B cell (primary cell): ENCODE results near the gene RAC3. TPM values are rescaled to one million over a fixed set of nuclear protein-coding genes. Genes with fewer than 3 reads are reported as not detected.

Experiments
- ATAC-seq: fragments of 200-7000 bp; cut with Tn5 transposase; one replicate; pipeline ENCODE4 v1.10.0; 2021; ENCODE audit warnings: low read depth, mild to moderate bottlenecking, moderate number of reproducible peaks, moderate library complexity
- CTCF ChIA-PET: fragments of 350-600 bp; sonication (Branson Sonifier 250); formaldehyde crosslinking; loops from one replicate; lab custom pipeline; 2021; ENCODE audit warnings: antibody characterized with exemption, inconsistent platforms; lab: Charles Lee
- POLR2A ChIA-PET: fragments of 350-600 bp; sonication (Branson Sonifier 250); formaldehyde crosslinking; loops from one replicate; lab custom pipeline; 2021; ENCODE audit warnings: antibody characterized with exemption; lab: Charles Lee
- DNase-seq: peaks from one replicate; pipeline ENCODE4 v3.0.0; 2013
- H2AFZ ChIP-seq: 2 replicates; pipeline ENCODE4 v1.6.1; 2012; ENCODE audit warnings: mild to moderate bottlenecking, low read depth, low read length; ENCODE audit not compliant: insufficient read depth, poor library complexity, severe bottlenecking
- H3K27ac ChIP-seq, 2 donors: 1 replicate in 1 of 2; 2 replicates in 1 of 2; pipeline ENCODE4 v1.5.1; 2012 to 2013; ENCODE audit warnings: low read length in 2 of 2, mild to moderate bottlenecking in 2 of 2, moderate library complexity in 1 of 2
- H3K27me3 ChIP-seq, 4 experiments: fragments of 200-600 bp in 1 of 4; sonication (generic) in 1 of 4; replicated peaks in 1 of 4; 1 replicate in 2 of 4; 2 replicates in 2 of 4; pipeline versions ENCODE4 v1.6.1 to v1.7.0; 2013 to 2016; ENCODE audit warnings: low read length in 3 of 4, mild to moderate bottlenecking in 2 of 4, mixed read lengths in 1 of 4, moderate library complexity in 1 of 4; ENCODE audit not compliant: insufficient read depth in 4 of 4, control insufficient read depth in 3 of 4; ENCODE audit errors: control extremely low read depth in 1 of 4
- H3K36me3 ChIP-seq, 2 experiments: replicated peaks in 1 of 2; 1 replicate in 1 of 2; 2 replicates in 1 of 2; pipeline versions ENCODE4 v1.6.1 to v1.7.1; 2013; ENCODE audit warnings: low read length in 1 of 2; ENCODE audit not compliant: insufficient read depth in 2 of 2, control insufficient read depth in 1 of 2; ENCODE audit errors: control extremely low read depth in 1 of 2, extremely low read depth in 1 of 2
- H3K4me1 ChIP-seq, 2 donors: fragments of 200-600 bp in 1 of 2; sonication (generic) in 1 of 2; 1 replicate in 1 of 2; 2 replicates in 1 of 2; pipeline versions ENCODE4 v1.5.1 to v1.6.1; 2013 to 2017; ENCODE audit warnings: low read length in 2 of 2; ENCODE audit not compliant: control insufficient read depth in 2 of 2, insufficient read depth in 2 of 2
- H3K4me2 ChIP-seq: replicated peaks from 2 replicates; pipeline ENCODE3; 2012; ENCODE audit warnings: mild to moderate bottlenecking, low read depth, low read length; ENCODE audit not compliant: poor library complexity, severe bottlenecking
- H3K4me3 ChIP-seq, 5 experiments: fragments of 200-600 bp in 1 of 5; sonication (generic) in 1 of 5; 1 replicate in 3 of 5; 2 replicates in 2 of 5; pipeline versions ENCODE4 v1.5.1 to v1.7.0; 2011 to 2016; ENCODE audit warnings: low read length in 4 of 5, mild to moderate bottlenecking in 4 of 5, low read depth in 2 of 5, control low read depth in 1 of 5, moderate library complexity in 1 of 5; ENCODE audit not compliant: insufficient read depth in 1 of 5; ENCODE audit errors: control extremely low read depth in 1 of 5, extremely low read depth in 1 of 5
- H3K79me2 ChIP-seq: fragments of 200-600 bp; sonication (generic); one replicate; pipeline ENCODE4 v1.6.0; 2016; ENCODE audit warnings: low read length; ENCODE audit not compliant: control insufficient read depth, insufficient read depth
- H3K9ac ChIP-seq: fragments of 200-600 bp; sonication (generic); 2 replicates; pipeline ENCODE4 v1.6.1; 2017; ENCODE audit warnings: mild to moderate bottlenecking, low read length, moderate library complexity
- H3K9me3 ChIP-seq, 3 donors: one replicate each; pipeline versions ENCODE4 v1.6.1 to v1.7.1; 2013; ENCODE audit warnings: low read length in 2 of 3; ENCODE audit not compliant: control insufficient read depth in 2 of 3, insufficient read depth in 1 of 3; ENCODE audit errors: control extremely low read depth in 1 of 3
- H4K20me1 ChIP-seq: 2 replicates; pipeline ENCODE4 v1.6.0; 2012; ENCODE audit warnings: mild to moderate bottlenecking, low read length; ENCODE audit not compliant: insufficient read depth, control insufficient read depth, poor library complexity, severe bottlenecking
- H3K27ac Mint-ChIP-seq: one replicate; pipeline ENCODE4 v1.8.0; 2021; ENCODE audit warnings: mixed read lengths
- H3K27me3 Mint-ChIP-seq: one replicate; pipeline ENCODE4 v1.8.0; 2021; ENCODE audit warnings: mixed read lengths
- H3K4me1 Mint-ChIP-seq: one replicate; pipeline ENCODE4 v1.8.0; 2021; ENCODE audit warnings: mixed read lengths
- H3K4me3 Mint-ChIP-seq: one replicate; pipeline ENCODE4 v1.8.0; 2021; ENCODE audit warnings: mixed read lengths
- H3K9me3 Mint-ChIP-seq: one replicate; pipeline ENCODE4 v1.8.0; 2022; ENCODE audit warnings: mixed read lengths; ENCODE audit not compliant: insufficient read depth
- EZH2 ChIP-seq: IDR thresholded peaks from 2 replicates; pipeline ENCODE4 v1.6.1; 2012; ENCODE audit warnings: borderline replicate concordance, low read depth, mild to moderate bottlenecking, moderate library complexity, low read length; ENCODE audit not compliant: insufficient read depth, poor library complexity, severe bottlenecking
- WGBS: methylation state at CpG from one replicate; pipeline ENCODE4 v1.1.5; 2013; ENCODE audit warnings: missing lambda C conversion rate; ENCODE audit not compliant: insufficient coverage; 5-methylcytosine and 5-hydroxymethylcytosine counted together
- intact Hi-C: fragments of 100-400 bp; cut with micrococcal nuclease; formaldehyde crosslinking; loops from one replicate; pipeline ENCODE4 v1.10.0; 2022
- polyA plus RNA-seq: library from polyadenylated mRNA; depleted of rRNA; stranded (reverse); fragments of >200 nt; gene quantifications from 2 replicates; pipeline ENCODE4 v1.2.3, GENCODE V29; 2012
- total RNA-seq, 2 donors: library from RNA; stranded (reverse); fragments of 120-200 nt in 1 of 2; gene quantifications; 1 replicate in 1 of 2; 2 replicates in 1 of 2; pipeline versions ENCODE4 v1.2.3 to v1.2.4, GENCODE V29; 2013 to 2022
- TF ChIP-seq, protein P1 (sequence below): fragments of 200-600 bp; IDR thresholded peaks from one replicate; pipeline ENCODE4 v1.8.0; 2022; ENCODE audit warnings: antibody characterized with exemption, mild to moderate bottlenecking

The RAC3 gene
- total and polyA plus RNA-seq, 2 donors (not counting 1 experiment from before 2014, with no cell fraction given), result 0.62 to 2.0 TPM

GRCh38 chr17:81993729-81994592, 37.5 kb upstream of the RAC3 start:
- CTCF ChIA-PET, result no interaction called here

More at GRCh38 chr17:81993729-81994592, 37.5 kb upstream of the RAC3 start:
- Histone ChIP-seq H3K4me1 (no peaks in the 10 kb centered on the region), H3K27ac (no peak overlapping the region), H3K9me3 (no peaks in the 10 kb centered on the region), H3K27me3 (no peaks in the 10 kb centered on the region), H2AFZ (no peak overlapping the region), H4K20me1 (peaks cover 20% of the 10 kb centered on the region), H3K36me3 (peaks cover 0 to 2% of the 10 kb centered on the region in 2 experiments), H3K9ac (no peak overlapping the region), H3K4me2 (no peak overlapping the region), H3K4me3 (no peak overlapping the region), H3K79me2 (peaks cover 27% of the 10 kb centered on the region)
- intact Hi-C loops, result no loop called here
- POLR2A ChIA-PET, result interaction anchor here (0.8 kb wide), 1 partner anchor 13 kb away, joined by 3 read pairs; no protein-coding TSS in a partner anchor
- ATAC-seq, result no peak
- Mint-ChIP-seq H3K27me3 (no peaks in the 10 kb centered on the region), H3K9me3 (no peaks in the 10 kb centered on the region), H3K4me3 (no peak overlapping the region), H3K27ac (no peak overlapping the region), H3K4me1 (peaks cover 3% of the 10 kb centered on the region)
- TF ChIP-seq, protein P1, sequence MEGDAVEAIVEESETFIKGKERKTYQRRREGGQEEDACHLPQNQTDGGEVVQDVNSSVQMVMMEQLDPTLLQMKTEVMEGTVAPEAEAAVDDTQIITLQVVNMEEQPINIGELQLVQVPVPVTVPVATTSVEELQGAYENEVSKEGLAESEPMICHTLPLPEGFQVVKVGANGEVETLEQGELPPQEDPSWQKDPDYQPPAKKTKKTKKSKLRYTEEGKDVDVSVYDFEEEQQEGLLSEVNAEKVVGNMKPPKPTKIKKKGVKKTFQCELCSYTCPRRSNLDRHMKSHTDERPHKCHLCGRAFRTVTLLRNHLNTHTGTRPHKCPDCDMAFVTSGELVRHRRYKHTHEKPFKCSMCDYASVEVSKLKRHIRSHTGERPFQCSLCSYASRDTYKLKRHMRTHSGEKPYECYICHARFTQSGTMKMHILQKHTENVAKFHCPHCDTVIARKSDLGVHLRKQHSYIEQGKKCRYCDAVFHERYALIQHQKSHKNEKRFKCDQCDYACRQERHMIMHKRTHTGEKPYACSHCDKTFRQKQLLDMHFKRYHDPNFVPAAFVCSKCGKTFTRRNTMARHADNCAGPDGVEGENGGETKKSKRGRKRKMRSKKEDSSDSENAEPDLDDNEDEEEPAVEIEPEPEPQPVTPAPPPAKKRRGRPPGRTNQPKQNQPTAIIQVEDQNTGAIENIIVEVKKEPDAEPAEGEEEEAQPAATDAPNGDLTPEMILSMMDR, result no peak
- TF ChIP-seq EZH2, result no peak
- WGBS, result 95% methylated on average over 36 of the region's 37 CpGs
- DNase-seq, result no peak
